ENCODE measurements around the gene ITGB2.

Gene ITGB2

GRCh38 chr21:44920694-44921604, at the start of gene ITGB2:
TSS of gene ITGB2 (minus strand) at chr21:44920899. CDS start at chr21:44910782, 10,117 bp downstream.
- no peaks in the 10 kb centered on the region for H3K27me3 ChIP-seq (ENCODE audit: insufficient read depth, low read length, poor library complexity, severe bottlenecking)
- peak within 1 kb of the TSS; percentile 74 for H2AFZ ChIP-seq (ENCODE audit: low read length)
- H3K4me2 ChIP-seq (ENCODE audit: low read depth, low read length, poor library complexity, severe bottlenecking): peak within 1 kb of the TSS; percentile 100

GRCh38 chr21:44969931-44970755, 49.4 kb upstream of the ITGB2 start:
- no peaks in the 10 kb centered on the region for H4K20me1 ChIP-seq (ENCODE audit: insufficient read depth, low read length, poor library complexity, severe bottlenecking)
- H3K36me3 ChIP-seq (ENCODE audit: insufficient read depth, low read length): peaks cover 4% of the 10 kb centered on the region; the same call in 1 of the 2 replicates
- H3K27me3 ChIP-seq (ENCODE audit: insufficient read depth, low read length, poor library complexity, severe bottlenecking): no peaks in the 10 kb centered on the region
- H3K9me2 ChIP-seq (replicated peaks; ENCODE audit: low read depth, low read length): no peaks in the 10 kb centered on the region
- H3K4me3 ChIP-seq (ENCODE audit: low read length, poor library complexity, severe bottlenecking): peak overlapping the region; percentile 72
- TF ChIP-seq CTCF (conservative IDR thresholded peaks at IDR 0.05; ENCODE audit: low read length): no peak
- TF ChIP-seq EZH2phosphoT487 (IDR thresholded peaks at IDR 0.05; ENCODE audit: borderline replicate concordance): no peak
- H2AFZ ChIP-seq (ENCODE audit: low read length): no peak overlapping the region
- peaks cover 72% of the 10 kb centered on the region for H3K4me1 ChIP-seq (ENCODE audit: insufficient read depth, low read length, poor library complexity, severe bottlenecking)
- H3F3A ChIP-seq (ENCODE audit: low read depth): peaks cover 8% of the 10 kb centered on the region
- no peaks in the 10 kb centered on the region for H3K9me3 ChIP-seq (ENCODE audit: insufficient read depth, low read depth, low read length)
- peak overlapping the region; percentile 90 for H3K4me2 ChIP-seq (ENCODE audit: low read depth, low read length, poor library complexity, severe bottlenecking)
- peaks cover 38% of the 10 kb centered on the region; the same call in 1 of the 2 replicates for H3K79me2 ChIP-seq (ENCODE audit: insufficient read depth, low read length)
- peak overlapping the region; percentile 76 for H3K9ac ChIP-seq (ENCODE audit: low read depth, low read length, poor library complexity, severe bottlenecking)

More at GRCh38 chr21:44920694-44921604, at the start of gene ITGB2:
- Histone ChIP-seq H3K4me3 (ENCODE audit: low read length, poor library complexity, severe bottlenecking) (peak within 1 kb of the TSS; percentile 94), H3F3A (ENCODE audit: low read depth) (peaks cover 19% of the 10 kb centered on the region), H3K9me2 (replicated peaks; ENCODE audit: low read depth, low read length) (no peaks in the 10 kb centered on the region), H4K20me1 (ENCODE audit: insufficient read depth, low read length, poor library complexity, severe bottlenecking) (peaks cover 10% of the 10 kb centered on the region), H3K9me3 (ENCODE audit: insufficient read depth, low read depth, low read length) (no peaks in the 10 kb centered on the region), H3K9ac (ENCODE audit: low read depth, low read length, poor library complexity, severe bottlenecking) (peak within 1 kb of the TSS; percentile 91), H3K79me2 (ENCODE audit: insufficient read depth, low read length) (peaks cover 42% of the 10 kb centered on the region), H3K4me1 (ENCODE audit: insufficient read depth, low read length, poor library complexity, severe bottlenecking) (peaks cover 47% of the 10 kb centered on the region), H3K36me3 (ENCODE audit: insufficient read depth, low read length) (no peaks in the 10 kb centered on the region)
- no peak for TF ChIP-seq CTCF (conservative IDR thresholded peaks at IDR 0.05; ENCODE audit: low read length)
- TF ChIP-seq EZH2phosphoT487 (IDR thresholded peaks at IDR 0.05; ENCODE audit: borderline replicate concordance): no peak

- Histone ChIP-seq H3K9ac (ENCODE audit: low read depth, low read length, poor library complexity, severe bottlenecking) (peak overlapping the region; percentile 85), H3K4me2 (ENCODE audit: low read depth, low read length, poor library complexity, severe bottlenecking) (peak overlapping the region; percentile 90), H2AFZ (ENCODE audit: low read length) (no peak overlapping the region), H3K36me3 (ENCODE audit: insufficient read depth, low read length) (peaks cover 4% of the 10 kb centered on the region; the same call in 1 of the 2 replicates), H3K9me2 (replicated peaks; ENCODE audit: low read depth, low read length) (no peaks in the 10 kb centered on the region), H3K4me3 (ENCODE audit: low read length, poor library complexity, severe bottlenecking) (peak overlapping the region; percentile 72), H3K4me1 (ENCODE audit: insufficient read depth, low read length, poor library complexity, severe bottlenecking) (peaks cover 78% of the 10 kb centered on the region), H4K20me1 (ENCODE audit: insufficient read depth, low read length, poor library complexity, severe bottlenecking) (no peaks in the 10 kb centered on the region), H3K9me3 (ENCODE audit: insufficient read depth, low read depth, low read length) (no peaks in the 10 kb centered on the region), H3F3A (ENCODE audit: low read depth) (peaks cover 8% of the 10 kb centered on the region), H3K79me2 (ENCODE audit: insufficient read depth, low read length) (peaks cover 45% of the 10 kb centered on the region; the same call in 1 of the 2 replicates), H3K27me3 (ENCODE audit: insufficient read depth, low read length, poor library complexity, severe bottlenecking) (no peaks in the 10 kb centered on the region)
- no peak for TF ChIP-seq EZH2phosphoT487 (IDR thresholded peaks at IDR 0.05; ENCODE audit: borderline replicate concordance)
- no peak for TF ChIP-seq CTCF (conservative IDR thresholded peaks at IDR 0.05; ENCODE audit: low read length)
These were observed 48.5 kb upstream of the ITGB2 start for GRCh38 chr21:44969066-44969670.

All from Loucy (cell line).